ENCODE results near the gene TOR2A.
"Not testable (repeated sequence)": the region's sequence is repeated elsewhere in the genome, so short reads cannot be mapped to it uniquely, and the experiment has no call there.

TOR2A gene

GRCh38 chr9:127734747-127735529 lies at the start of gene TOR2A:
Gene TOR2A, minus strand, starts transcription at chr9:127735294. Its CDS starts 24 bp downstream, at chr9:127735270.
- peak; percentile 94 to 97 for DNase-seq (ENCODE audit: low read depth in 2 of 2, low spot score in 1 of 2)

- DNase-seq (ENCODE audit: low read depth in 2 of 2, low spot score in 1 of 2), result peak; percentile 42 to 59
Observed at GRCh38 chr9:127783111-127784008, 48.3 kb upstream of the TOR2A start.

GRCh38 chr9:127781806-127782205 lies 46.7 kb upstream of the TOR2A start:
- no peak for DNase-seq (ENCODE audit: low read depth in 2 of 2, low spot score in 1 of 2)

GRCh38 chr9:127780909-127781308 lies 45.8 kb upstream of the TOR2A start:
- not testable (repeated sequence) for DNase-seq (ENCODE audit: low read depth in 2 of 2, low spot score in 1 of 2)

- DNase-seq (ENCODE audit: low read depth in 2 of 2, low spot score in 1 of 2), result no peak
Observed at GRCh38 chr9:127780126-127780885, 45.2 kb upstream of the TOR2A start.

GRCh38 chr9:127779136-127779981 lies 44.3 kb upstream of the TOR2A start:
- peak in 1 of 2 donors; percentile 55 for DNase-seq (ENCODE audit: low read depth in 2 of 2, low spot score in 1 of 2)

GRCh38 chr9:127778280-127779135 lies 43.4 kb upstream of the TOR2A start, which contains the start of gene SH2D3C:
Gene SH2D3C, minus strand, starts transcription at chr9:127778666. Its CDS starts 39 bp downstream, at chr9:127778627.
- no peak for DNase-seq (ENCODE audit: low read depth in 2 of 2, low spot score in 1 of 2)

- DNase-seq (ENCODE audit: low read depth in 2 of 2, low spot score in 1 of 2), result no peak
Observed at GRCh38 chr9:127777368-127777980, 42.4 kb upstream of the TOR2A start.

GRCh38 chr9:127776924-127777289 lies 41.8 kb upstream of the TOR2A start:
- DNase-seq (ENCODE audit: low read depth in 2 of 2, low spot score in 1 of 2), result no peak

GRCh38 chr9:127776195-127776923 lies 41.3 kb upstream of the TOR2A start:
- peak; percentile 54 to 61 for DNase-seq (ENCODE audit: low read depth in 2 of 2, low spot score in 1 of 2)

GRCh38 chr9:127773981-127774380 lies 38.9 kb upstream of the TOR2A start:
- no peak for DNase-seq (ENCODE audit: low read depth in 2 of 2, low spot score in 1 of 2)

GRCh38 chr9:127773272-127773671 lies 38.2 kb upstream of the TOR2A start:
- no peak for DNase-seq (ENCODE audit: low read depth in 2 of 2, low spot score in 1 of 2)

- no peak for DNase-seq (ENCODE audit: low read depth in 2 of 2, low spot score in 1 of 2)
Observed at GRCh38 chr9:127772603-127773002, 37.5 kb upstream of the TOR2A start.

GRCh38 chr9:127771570-127772189 lies 36.6 kb upstream of the TOR2A start:
- DNase-seq (ENCODE audit: low read depth in 2 of 2, low spot score in 1 of 2), result no peak

GRCh38 chr9:127770905-127771569 lies 35.9 kb upstream of the TOR2A start:
- DNase-seq (ENCODE audit: low read depth in 2 of 2, low spot score in 1 of 2), result peak; percentile 84 to 93

GRCh38 chr9:127770583-127770904 lies 35.5 kb upstream of the TOR2A start:
- DNase-seq (ENCODE audit: low read depth in 2 of 2, low spot score in 1 of 2), result no peak

- DNase-seq (ENCODE audit: low read depth in 2 of 2, low spot score in 1 of 2), result no peak
Observed at GRCh38 chr9:127769929-127770582, 35.0 kb upstream of the TOR2A start.
